GM12878 (cell line): ENCODE data around the gene RABL2B.

Experiments
- CHD2 ChIP-seq: IDR thresholded peaks from 2 replicates; pipeline ENCODE4 v1.6.1; 2011; ENCODE audit warnings: low read depth, low read length, improper control_type of control experiment, borderline replicate concordance
- EP300 ChIP-seq, 2 experiments: fragments of 150-350 bp in 1 of 2; IDR thresholded peaks; 2 replicates each; pipeline ENCODE4 v1.6.1; 2011 to 2012; ENCODE audit warnings: low read depth in 2 of 2, low read length in 2 of 2, borderline replicate concordance in 1 of 2, improper control_type of control experiment in 1 of 2, inconsistent platforms in 1 of 2; ENCODE audit not compliant: control insufficient read depth in 1 of 2
- EZH2 ChIP-seq: IDR thresholded peaks from 2 replicates; pipeline ENCODE4 v1.6.1; 2012; ENCODE audit warnings: low read depth, mild to moderate bottlenecking, control low read depth, inconsistent platforms, low read length, borderline replicate concordance; ENCODE audit not compliant: control insufficient read depth
- HDGF ChIP-seq: fragments of 450-650 bp; IDR thresholded peaks from 2 replicates; pipeline ENCODE4 v1.6.1; 2016; ENCODE audit warnings: antibody characterized with exemption
- NBN ChIP-seq: fragments of 450-650 bp; IDR thresholded peaks from 2 replicates; pipeline ENCODE4 v1.6.1; 2016
- POLR2AphosphoS5 ChIP-seq: IDR thresholded peaks from 2 replicates; pipeline ENCODE4 v1.6.1; 2011; ENCODE audit warnings: mild to moderate bottlenecking, low read length, inconsistent platforms
- SIN3A ChIP-seq: IDR thresholded peaks from 2 replicates; pipeline ENCODE4 v1.6.1; 2012; ENCODE audit warnings: low read depth, low read length, improper control_type of control experiment
- SUPT20H ChIP-seq: IDR thresholded peaks from 2 replicates; pipeline ENCODE4 v1.6.1; 2011; ENCODE audit warnings: low read depth, mild to moderate bottlenecking, low read length, moderate library complexity, borderline replicate concordance; ENCODE audit not compliant: control insufficient read depth
- TAF1 ChIP-seq: IDR thresholded peaks from 2 replicates; pipeline ENCODE4 v1.6.1; 2011; ENCODE audit warnings: mild to moderate bottlenecking, low read depth, low read length, borderline replicate concordance
- ZNF24 ChIP-seq: fragments of 450-650 bp; IDR thresholded peaks from 2 replicates; pipeline ENCODE4 v1.6.1; 2017; ENCODE audit warnings: antibody characterized with exemption, mild to moderate bottlenecking
- TF ChIP-seq, protein P1 (sequence below), 3 experiments: IDR thresholded peaks in 2 of 3; conservative IDR thresholded peaks in 1 of 3; 2 replicates each; pipeline ENCODE4 v1.5.1; 2011; ENCODE audit warnings: low read depth in 3 of 3, low read length in 3 of 3, mild to moderate bottlenecking in 3 of 3, control low read depth in 2 of 3, moderate library complexity in 2 of 3, inconsistent platforms in 1 of 3, mixed read lengths in 1 of 3; ENCODE audit not compliant: control insufficient read depth in 2 of 3, insufficient read depth in 1 of 3; ENCODE audit errors: extremely low read depth in 1 of 3

DNA sequence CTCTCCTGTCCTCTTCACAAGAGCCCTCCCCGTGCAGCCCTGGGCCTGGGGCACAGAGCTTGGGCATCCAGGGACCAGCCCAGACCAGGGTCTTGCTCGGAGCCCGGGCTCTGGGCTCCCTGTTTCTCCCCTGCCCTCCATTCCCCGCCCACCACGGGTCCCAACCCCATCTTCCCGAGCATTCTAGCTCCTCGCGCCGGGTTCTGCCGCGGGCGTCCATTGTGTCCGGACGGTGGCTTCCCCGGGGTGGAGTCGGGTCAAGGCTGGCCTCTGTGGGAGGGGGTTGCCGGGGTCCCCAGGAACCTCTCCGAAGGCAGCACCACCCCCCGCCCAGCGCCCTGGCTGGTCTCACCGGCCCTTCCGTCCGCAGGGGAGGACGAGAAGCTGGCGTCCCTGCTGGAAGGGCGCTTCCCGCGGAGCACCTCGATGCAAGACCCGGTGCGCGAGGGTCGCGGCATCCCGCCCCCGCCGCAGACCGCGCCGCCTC is 63.6 kb downstream of the RABL2B start:
- TF ChIP-seq TAF1 (no peak), POLR2AphosphoS5 (no peak), EZH2 (no peak), HDGF (no peak), SIN3A (no peak), EP300 (IDR thresholded peaks at IDR 0.05; ENCODE audit: borderline replicate concordance in 1 of 2, control insufficient read depth in 1 of 2, low read depth in 2 of 2, low read length in 2 of 2) (no peak), SUPT20H (no peak), NBN (no peak), ZNF24 (no peak), CHD2 (no peak)
- TF ChIP-seq, protein P1, sequence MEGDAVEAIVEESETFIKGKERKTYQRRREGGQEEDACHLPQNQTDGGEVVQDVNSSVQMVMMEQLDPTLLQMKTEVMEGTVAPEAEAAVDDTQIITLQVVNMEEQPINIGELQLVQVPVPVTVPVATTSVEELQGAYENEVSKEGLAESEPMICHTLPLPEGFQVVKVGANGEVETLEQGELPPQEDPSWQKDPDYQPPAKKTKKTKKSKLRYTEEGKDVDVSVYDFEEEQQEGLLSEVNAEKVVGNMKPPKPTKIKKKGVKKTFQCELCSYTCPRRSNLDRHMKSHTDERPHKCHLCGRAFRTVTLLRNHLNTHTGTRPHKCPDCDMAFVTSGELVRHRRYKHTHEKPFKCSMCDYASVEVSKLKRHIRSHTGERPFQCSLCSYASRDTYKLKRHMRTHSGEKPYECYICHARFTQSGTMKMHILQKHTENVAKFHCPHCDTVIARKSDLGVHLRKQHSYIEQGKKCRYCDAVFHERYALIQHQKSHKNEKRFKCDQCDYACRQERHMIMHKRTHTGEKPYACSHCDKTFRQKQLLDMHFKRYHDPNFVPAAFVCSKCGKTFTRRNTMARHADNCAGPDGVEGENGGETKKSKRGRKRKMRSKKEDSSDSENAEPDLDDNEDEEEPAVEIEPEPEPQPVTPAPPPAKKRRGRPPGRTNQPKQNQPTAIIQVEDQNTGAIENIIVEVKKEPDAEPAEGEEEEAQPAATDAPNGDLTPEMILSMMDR (IDR thresholded peaks at IDR 0.05 in 2 of 3, conservative IDR thresholded peaks at IDR 0.05 in 1 of 3; ENCODE audit: control insufficient read depth in 2 of 3, extremely low read depth in 1 of 3, insufficient read depth in 1 of 3, low read depth in 3 of 3, low read length in 3 of 3): no peak
